MCF 10A (cell line): ENCODE results near the gene TLE5. TPM values are rescaled to one million over a fixed set of nuclear protein-coding genes. Genes with fewer than 3 reads are reported as not detected.

ENCODE experiments used
- BruUV-seq: library from RNA; stranded (reverse); fragments of 400-500 nt; replicated peaks from 2 replicates; lab custom pipeline; 2021; lab: Mats Ljungman, UMichigan
- CTCF ChIA-PET: fragments of 300-600 bp; sonication (Branson Sonifier 250); formaldehyde crosslinking; extraction: SDS; loops from one replicate; lab custom pipeline; 2021; ENCODE audit warnings: antibody characterized with exemption, inconsistent platforms; lab: Yijun Ruan, JAX
- POLR2A ChIA-PET: fragments of 300-600, 350-650 bp; sonication (Branson Sonifier 250); formaldehyde crosslinking; extraction: SDS; loops from one replicate; lab custom pipeline; 2020; ENCODE audit warnings: antibody characterized with exemption, inconsistent platforms; lab: Yijun Ruan, JAX
- DNase-seq: peaks from one replicate; pipeline ENCODE4 v3.0.0-alpha.2; 2018; ENCODE audit not compliant: unreplicated experiment
- H3K27ac Mint-ChIP-seq: one replicate; pipeline ENCODE4 v1.8.0; 2022; ENCODE audit warnings: mild to moderate bottlenecking, low read depth, mixed read lengths; ENCODE audit not compliant: unreplicated experiment
- H3K27me3 Mint-ChIP-seq: one replicate; pipeline ENCODE4 v1.8.0; 2022; ENCODE audit warnings: mixed read lengths; ENCODE audit not compliant: insufficient read depth, unreplicated experiment
- H3K36me3 Mint-ChIP-seq: one replicate; pipeline ENCODE4 v1.8.0; 2022; ENCODE audit warnings: mild to moderate bottlenecking, moderate library complexity, mixed read lengths; ENCODE audit not compliant: insufficient read depth, unreplicated experiment
- H3K4me1 Mint-ChIP-seq: one replicate; pipeline ENCODE4 v1.8.0; 2022; ENCODE audit warnings: mixed read lengths; ENCODE audit not compliant: insufficient read depth, unreplicated experiment
- H3K4me3 Mint-ChIP-seq: one replicate; pipeline ENCODE4 v1.8.0; 2022; ENCODE audit warnings: mild to moderate bottlenecking, moderate library complexity, mixed read lengths; ENCODE audit not compliant: unreplicated experiment
- H3K9me3 Mint-ChIP-seq: one replicate; pipeline ENCODE4 v1.8.0; 2022; ENCODE audit warnings: mixed read lengths; ENCODE audit not compliant: unreplicated experiment
- intact Hi-C: fragments of 100-400 bp; cut with micrococcal nuclease; formaldehyde crosslinking; loops from 2 replicates; pipeline ENCODE4 v1.14.1; 2022
- total RNA-seq: library from RNA; stranded (reverse); gene quantifications from 2 replicates; pipeline ENCODE4 v1.2.3, GENCODE V29; 2022
- TF ChIP-seq, protein P1 (sequence below): fragments of 200-600 bp; IDR thresholded peaks from one replicate; pipeline ENCODE4 v1.8.0; 2022; ENCODE audit warnings: antibody characterized with exemption, mild to moderate bottlenecking; ENCODE audit not compliant: unreplicated experiment

TLE5 gene
- total RNA-seq, 1 experiment from 2014 or later, result 266 TPM

DNA sequence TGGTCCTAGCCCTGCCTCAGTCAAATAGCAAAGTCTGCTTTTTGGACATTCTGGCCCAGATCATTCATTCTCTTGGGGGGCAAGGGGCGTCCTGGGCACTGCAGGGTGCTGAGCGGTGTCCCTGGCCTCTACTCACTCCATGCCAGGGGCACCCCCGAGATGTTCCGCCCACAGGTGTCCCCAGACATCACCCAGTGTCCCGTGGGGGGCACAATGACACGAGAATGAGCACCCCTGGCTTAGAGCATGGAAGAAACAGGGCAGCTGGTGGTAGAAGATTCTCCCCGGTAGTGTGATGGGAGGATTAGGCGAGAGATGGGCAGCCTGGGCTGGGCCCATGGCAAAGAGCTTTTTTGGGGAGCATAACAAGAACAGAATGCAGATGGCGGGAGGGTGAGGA is 5.3 kb upstream of the TLE5 start:
- no peak overlapping the region for H3K4me3 Mint-ChIP-seq
- CTCF ChIA-PET, result no interaction called here
- DNase-seq, result no peak
- BruUV-seq, result no TSS peak
- H3K27me3 Mint-ChIP-seq, result no peaks in the 10 kb centered on the region
- POLR2A ChIA-PET, result no interaction called here
- intact Hi-C loops, result no loop called here
- no peak overlapping the region for H3K27ac Mint-ChIP-seq
- H3K4me1 Mint-ChIP-seq, result no peaks in the 10 kb centered on the region
- TF ChIP-seq, protein P1, sequence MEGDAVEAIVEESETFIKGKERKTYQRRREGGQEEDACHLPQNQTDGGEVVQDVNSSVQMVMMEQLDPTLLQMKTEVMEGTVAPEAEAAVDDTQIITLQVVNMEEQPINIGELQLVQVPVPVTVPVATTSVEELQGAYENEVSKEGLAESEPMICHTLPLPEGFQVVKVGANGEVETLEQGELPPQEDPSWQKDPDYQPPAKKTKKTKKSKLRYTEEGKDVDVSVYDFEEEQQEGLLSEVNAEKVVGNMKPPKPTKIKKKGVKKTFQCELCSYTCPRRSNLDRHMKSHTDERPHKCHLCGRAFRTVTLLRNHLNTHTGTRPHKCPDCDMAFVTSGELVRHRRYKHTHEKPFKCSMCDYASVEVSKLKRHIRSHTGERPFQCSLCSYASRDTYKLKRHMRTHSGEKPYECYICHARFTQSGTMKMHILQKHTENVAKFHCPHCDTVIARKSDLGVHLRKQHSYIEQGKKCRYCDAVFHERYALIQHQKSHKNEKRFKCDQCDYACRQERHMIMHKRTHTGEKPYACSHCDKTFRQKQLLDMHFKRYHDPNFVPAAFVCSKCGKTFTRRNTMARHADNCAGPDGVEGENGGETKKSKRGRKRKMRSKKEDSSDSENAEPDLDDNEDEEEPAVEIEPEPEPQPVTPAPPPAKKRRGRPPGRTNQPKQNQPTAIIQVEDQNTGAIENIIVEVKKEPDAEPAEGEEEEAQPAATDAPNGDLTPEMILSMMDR, result no peak
- no peaks in the 10 kb centered on the region for H3K9me3 Mint-ChIP-seq
- peaks cover 4% of the 10 kb centered on the region for H3K36me3 Mint-ChIP-seq

DNA sequence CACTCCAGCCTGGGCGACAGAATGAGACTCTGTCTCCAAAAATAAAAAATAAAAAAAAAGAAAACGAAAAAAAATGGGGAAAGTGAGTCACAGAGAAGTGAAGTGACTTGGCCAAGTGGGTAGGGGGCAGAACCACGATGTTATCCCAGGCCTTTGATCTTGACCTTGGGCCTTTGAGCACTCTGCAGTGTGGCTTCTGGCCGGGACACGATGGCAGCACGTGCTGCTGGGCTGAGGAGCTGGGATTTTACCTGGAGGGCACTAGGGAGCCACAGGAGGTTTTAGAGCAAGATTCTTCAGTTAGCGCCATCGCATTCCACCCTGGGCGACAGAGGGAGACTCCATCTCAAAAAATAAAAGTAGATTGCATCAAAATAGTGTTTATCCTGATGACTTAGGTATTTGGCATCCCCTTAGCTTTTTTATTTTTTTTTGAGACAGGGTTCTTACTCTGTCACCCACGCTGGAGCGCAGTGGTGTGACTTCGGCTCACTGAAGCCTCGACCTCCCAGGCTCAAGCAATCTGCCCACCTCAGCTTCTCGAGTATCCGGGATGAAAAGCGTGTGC is 4.3 kb upstream of the TLE5 start:
- Mint-ChIP-seq H3K36me3 (no peaks in the 10 kb centered on the region), H3K9me3 (no peaks in the 10 kb centered on the region), H3K27me3 (no peaks in the 10 kb centered on the region), H3K4me3 (no peak overlapping the region), H3K4me1 (no peaks in the 10 kb centered on the region), H3K27ac (no peak overlapping the region)
- no TSS peak for BruUV-seq
- TF ChIP-seq, protein P1, result no peak
- no peak for DNase-seq
- intact Hi-C loops, result no loop called here
- ChIA-PET CTCF (interaction anchor here (0.5 to 0.7 kb wide), 4 partner anchors 9 to 597 kb away, joined by 3 to 6 read pairs (median 4); no protein-coding TSS in a partner anchor), POLR2A (no interaction called here)

DNA sequence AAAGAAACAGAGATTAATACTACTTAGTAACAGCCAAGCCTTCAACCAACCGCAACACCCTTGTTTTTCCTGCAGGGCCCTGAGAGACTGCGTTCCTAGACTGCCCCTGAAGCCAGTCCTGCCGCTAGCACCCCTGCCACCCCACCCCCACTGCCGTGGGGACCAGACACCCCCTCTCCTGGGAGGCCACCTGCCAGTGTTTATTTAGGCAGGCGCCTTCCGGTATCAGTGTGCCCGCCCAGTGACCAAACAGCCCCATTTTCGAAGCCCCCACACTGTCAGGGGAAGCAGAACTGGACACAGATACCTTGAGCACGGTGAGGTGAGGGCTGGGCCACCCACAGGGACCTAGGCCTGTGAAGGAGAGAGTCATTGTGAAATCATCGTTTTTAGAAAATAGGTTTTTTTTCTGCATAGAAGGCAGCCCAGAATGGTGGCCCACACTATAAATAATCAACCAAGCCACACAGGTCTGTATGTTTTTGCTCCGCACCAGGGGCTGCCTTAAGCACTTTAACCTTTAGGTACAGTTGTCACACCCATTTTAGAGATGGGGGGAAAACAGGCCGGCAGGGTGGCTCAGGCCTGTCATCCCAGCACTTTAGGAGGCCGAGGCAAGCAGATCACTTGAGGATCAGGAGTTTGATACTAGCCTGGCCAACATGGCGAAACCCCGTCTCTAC is 3.5 kb upstream of the TLE5 start:
- intact Hi-C loops, result no loop called here
- CTCF ChIA-PET, result interaction anchor here (0.5 to 3.2 kb wide), 3 partner anchors 10 to 596 kb away, joined by 3 to 16 read pairs (median 6); no protein-coding TSS in a partner anchor
- H3K36me3 Mint-ChIP-seq, result peaks cover 3% of the 10 kb centered on the region
- no peak for DNase-seq
- BruUV-seq, result no TSS peak
- H3K9me3 Mint-ChIP-seq, result no peaks in the 10 kb centered on the region
- no peak overlapping the region for H3K4me3 Mint-ChIP-seq
- H3K27me3 Mint-ChIP-seq, result no peaks in the 10 kb centered on the region
- H3K27ac Mint-ChIP-seq, result no peak overlapping the region
- TF ChIP-seq, protein P1, result no peak
- POLR2A ChIA-PET, result no interaction called here
- H3K4me1 Mint-ChIP-seq, result no peaks in the 10 kb centered on the region

DNA sequence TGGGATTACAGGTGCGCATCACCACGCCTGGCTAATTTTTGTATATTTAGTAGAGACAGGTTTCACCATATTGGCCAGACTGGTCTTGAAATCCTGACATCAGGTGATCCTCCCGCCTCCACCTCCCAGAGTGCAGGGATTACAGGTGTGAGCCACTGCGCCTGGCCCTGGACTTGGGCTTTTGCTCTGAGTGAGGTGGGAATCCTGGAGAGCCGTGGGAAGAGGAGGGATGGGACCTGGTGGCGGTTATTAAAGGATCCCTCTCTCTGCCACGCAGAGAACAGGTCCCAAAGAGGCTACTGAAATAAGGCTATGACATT is 1.7 kb upstream of the TLE5 start:
- POLR2A ChIA-PET, result interaction anchor here (1.2 kb wide), 1 partner anchor 9 kb away, joined by 4 read pairs; no protein-coding TSS in a partner anchor
- Mint-ChIP-seq H3K4me1 (no peaks in the 10 kb centered on the region), H3K9me3 (no peaks in the 10 kb centered on the region)

More for the DNA sequence above, 1.7 kb upstream of the TLE5 start:
- Mint-ChIP-seq H3K4me3 (no peak overlapping the region), H3K27ac (no peak overlapping the region), H3K27me3 (no peaks in the 10 kb centered on the region), H3K36me3 (peaks cover 22% of the 10 kb centered on the region)
- no peak for DNase-seq
- TF ChIP-seq, protein P1, result no peak
- CTCF ChIA-PET, result interaction anchor here (0.6 to 3.2 kb wide), 2 partner anchors 12 to 62 kb away, joined by 3 to 16 read pairs; no protein-coding TSS in a partner anchor
- intact Hi-C loops, result no loop called here
- BruUV-seq, result no TSS peak
